Sigmoid colon (tissue), 7 donors: ENCODE data around the gene PROX2. TPM values are rescaled to one million over a fixed set of nuclear protein-coding genes. Genes with fewer than 3 reads are reported as not detected.

Experiments used
- DNase-seq: peaks from one replicate; pipeline ENCODE4 v3.0.0-alpha.2; 2019
- H3K27ac ChIP-seq, 4 donors: fragments of 200-600 bp; sonication (generic); one replicate each; pipeline ENCODE4 v1.5.1; 2016 to 2019; ENCODE audit warnings: mild to moderate bottlenecking in 1 of 4
- H3K27me3 ChIP-seq, 3 donors: fragments of 200-600 bp; sonication (generic); one replicate each; pipeline ENCODE4 v1.5.1; 2019; ENCODE audit warnings: mild to moderate bottlenecking in 1 of 3
- H3K36me3 ChIP-seq, 4 donors: fragments of 200-600 bp; sonication (generic); one replicate each; pipeline ENCODE4 v1.5.1; 2016 to 2019
- H3K4me1 ChIP-seq, 4 donors: fragments of 200-600 bp; sonication (generic); one replicate each; pipeline ENCODE4 v1.5.1; 2017 to 2019
- H3K4me3 ChIP-seq, 4 donors: fragments of 200-600 bp; sonication (generic); one replicate each; pipeline ENCODE4 v1.5.1; 2017 to 2019; ENCODE audit warnings: mild to moderate bottlenecking in 2 of 4, moderate library complexity in 1 of 4
- H3K9me3 ChIP-seq, 4 donors: fragments of 200-600 bp in 3 of 4; sonication (generic) in 3 of 4; one replicate each; pipeline versions ENCODE4 v1.5.1 to v1.6.1; 2013 to 2019
- EP300 ChIP-seq, 4 donors: sonication (generic); formaldehyde crosslinking; IDR thresholded peaks; one replicate each; pipeline ENCODE4 v1.6.1; 2017; ENCODE audit warnings: antibody characterized with exemption in 4 of 4
- POLR2A ChIP-seq, 2 donors: fragments of 450-650 bp; IDR thresholded peaks; one replicate each; pipeline ENCODE4 v1.6.1; 2016; ENCODE audit warnings: antibody characterized with exemption in 2 of 2, mild to moderate bottlenecking in 2 of 2, moderate library complexity in 2 of 2
- POLR2AphosphoS5 ChIP-seq, 4 donors: sonication (generic); formaldehyde crosslinking; IDR thresholded peaks; one replicate each; pipeline ENCODE4 v1.6.1; 2017; ENCODE audit warnings: antibody characterized with exemption in 4 of 4
- WGBS, 2 donors: extraction: QIAGEN DNeasy Blood & Tissue Kit; methylation state at CpG; one replicate each; pipeline ENCODE4 v1.1.7; 2013; 5-methylcytosine and 5-hydroxymethylcytosine counted together
- intact Hi-C: fragments of 100-400 bp; cut with DNase I; formaldehyde crosslinking; loops from one replicate; pipeline ENCODE4 v1.15.1; 2023
- polyA plus RNA-seq, 3 donors: library from polyadenylated mRNA; stranded (reverse); fragments of 200-250 nt; gene quantifications; one replicate each; pipeline ENCODE4 v1.2.3, GENCODE V29; 2013
- total RNA-seq, 4 donors: library from RNA; depleted of rRNA; stranded (reverse); fragments of >200 nt; gene quantifications; one replicate each; pipeline ENCODE4 v1.1.0, GENCODE V29; 2016
- TF ChIP-seq, protein P1 (sequence below), 4 experiments: fragments of 450-650 bp in 3 of 4; fragments of 200-600 bp in 1 of 4; IDR thresholded peaks; one replicate each; pipeline ENCODE4 v1.5.1; 2016 to 2019; ENCODE audit warnings: antibody characterized with exemption in 4 of 4, mild to moderate bottlenecking in 3 of 4, moderate library complexity in 2 of 4
- donor health status: healthy with polysubstance abuse.
- donor health status: Bipolar disorder and iron deficiency.
- donor health status: healthy.

PROX2 gene
- total and polyA plus RNA-seq, 7 donors = 0.01 to 0.16 TPM; not detected in 5

DNA sequence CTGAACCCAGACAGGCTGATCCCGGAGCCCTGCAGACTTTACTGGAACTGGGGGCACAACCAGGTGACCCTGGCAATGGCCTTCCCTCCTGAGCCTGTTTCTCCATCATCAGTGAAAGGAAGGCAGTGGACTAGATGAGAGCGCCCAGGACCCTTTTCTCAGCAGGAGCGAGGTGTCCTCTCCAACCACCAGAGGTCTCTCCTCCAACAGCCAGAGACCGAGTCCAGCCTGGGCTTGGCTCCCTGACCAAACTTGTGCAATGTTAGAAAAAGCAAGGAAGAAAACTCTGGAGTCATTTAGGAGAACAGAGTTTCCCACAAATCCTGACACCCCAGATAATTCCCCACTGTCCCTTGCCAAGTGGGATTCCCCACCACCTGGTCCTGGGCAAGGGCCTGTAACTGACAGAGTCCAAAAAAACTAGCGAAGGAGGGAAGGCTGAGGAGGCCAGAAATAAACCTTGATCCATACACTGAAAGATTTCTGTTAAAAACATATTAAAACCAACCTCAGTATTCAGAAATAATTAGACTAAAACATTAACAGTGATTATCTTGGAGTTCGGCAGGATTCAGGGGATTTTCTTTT lies 38.1 kb upstream of the PROX2 start:
- no peak overlapping the region for H3K4me3 ChIP-seq
- peaks cover 0 to 3% (median 0%) of the 10 kb centered on the region in 4 donors for H3K36me3 ChIP-seq
- H3K9me3 ChIP-seq = no peaks in the 10 kb centered on the region
- TF ChIP-seq, protein P1, sequence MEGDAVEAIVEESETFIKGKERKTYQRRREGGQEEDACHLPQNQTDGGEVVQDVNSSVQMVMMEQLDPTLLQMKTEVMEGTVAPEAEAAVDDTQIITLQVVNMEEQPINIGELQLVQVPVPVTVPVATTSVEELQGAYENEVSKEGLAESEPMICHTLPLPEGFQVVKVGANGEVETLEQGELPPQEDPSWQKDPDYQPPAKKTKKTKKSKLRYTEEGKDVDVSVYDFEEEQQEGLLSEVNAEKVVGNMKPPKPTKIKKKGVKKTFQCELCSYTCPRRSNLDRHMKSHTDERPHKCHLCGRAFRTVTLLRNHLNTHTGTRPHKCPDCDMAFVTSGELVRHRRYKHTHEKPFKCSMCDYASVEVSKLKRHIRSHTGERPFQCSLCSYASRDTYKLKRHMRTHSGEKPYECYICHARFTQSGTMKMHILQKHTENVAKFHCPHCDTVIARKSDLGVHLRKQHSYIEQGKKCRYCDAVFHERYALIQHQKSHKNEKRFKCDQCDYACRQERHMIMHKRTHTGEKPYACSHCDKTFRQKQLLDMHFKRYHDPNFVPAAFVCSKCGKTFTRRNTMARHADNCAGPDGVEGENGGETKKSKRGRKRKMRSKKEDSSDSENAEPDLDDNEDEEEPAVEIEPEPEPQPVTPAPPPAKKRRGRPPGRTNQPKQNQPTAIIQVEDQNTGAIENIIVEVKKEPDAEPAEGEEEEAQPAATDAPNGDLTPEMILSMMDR (IDR thresholded peaks at IDR 0.05) = peak in 3 of 4 experiments; percentile 44 to 51 (median 46)
- TF ChIP-seq EP300 (IDR thresholded peaks at IDR 0.05) (no peak), POLR2AphosphoS5 (IDR thresholded peaks at IDR 0.05) (peak in 1 of 4 donors; percentile 10)
- H3K27ac ChIP-seq = peak overlapping the region; percentile 33 to 60 (median 44)
- peaks cover 0 to 19% (median 5%) of the 10 kb centered on the region in 4 donors for H3K4me1 ChIP-seq
- H3K27me3 ChIP-seq = no peaks in the 10 kb centered on the region
- DNase-seq = peak; percentile 90
- intact Hi-C loops = no loop called here
- 54 to 62% methylated on average over 6 of the region's 6 CpGs for WGBS, 2 donors

DNA sequence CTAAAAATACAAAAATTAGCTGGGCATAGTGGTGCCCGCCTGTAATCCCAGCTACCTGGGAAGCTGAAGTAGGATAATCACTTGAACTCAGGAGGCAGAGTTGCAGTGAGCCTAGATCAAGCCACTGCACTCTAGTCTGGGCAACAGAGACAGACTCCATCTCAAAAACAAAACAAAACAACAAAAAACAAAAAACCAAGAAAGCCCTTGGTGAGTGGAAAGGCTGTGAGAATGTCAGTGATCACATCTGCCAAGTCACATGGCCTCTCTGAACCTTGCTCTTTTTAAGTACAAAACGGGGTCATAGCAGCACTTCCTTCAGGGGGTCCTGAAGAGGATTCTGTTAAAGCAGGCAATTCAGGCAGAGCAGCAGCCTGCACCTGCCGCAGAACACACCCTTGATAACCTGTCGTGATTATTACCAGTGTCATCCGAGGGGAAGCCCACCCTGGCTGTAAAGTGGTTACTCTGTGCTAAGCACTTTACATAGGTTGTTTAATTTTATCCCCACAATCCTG lies 37.5 kb upstream of the PROX2 start:
- H3K9me3 ChIP-seq = no peaks in the 10 kb centered on the region
- H3K36me3 ChIP-seq = no peaks in the 10 kb centered on the region
- no peaks in the 10 kb centered on the region for H3K27me3 ChIP-seq
- TF ChIP-seq POLR2AphosphoS5 (IDR thresholded peaks at IDR 0.05) (no peak), POLR2A (IDR thresholded peaks at IDR 0.05) (no peak), EP300 (IDR thresholded peaks at IDR 0.05) (no peak)
- TF ChIP-seq, protein P1 (IDR thresholded peaks at IDR 0.05) = no peak
- H3K27ac ChIP-seq = peak overlapping the region in 1 of 4 donors; percentile 9
- peaks cover 0 to 19% (median 5%) of the 10 kb centered on the region in 4 donors for H3K4me1 ChIP-seq
- DNase-seq = no peak
- 52 to 70% methylated on average over 5 of the region's 5 CpGs for WGBS, 2 donors
- intact Hi-C loops = no loop called here
- H3K4me3 ChIP-seq = no peak overlapping the region

DNA sequence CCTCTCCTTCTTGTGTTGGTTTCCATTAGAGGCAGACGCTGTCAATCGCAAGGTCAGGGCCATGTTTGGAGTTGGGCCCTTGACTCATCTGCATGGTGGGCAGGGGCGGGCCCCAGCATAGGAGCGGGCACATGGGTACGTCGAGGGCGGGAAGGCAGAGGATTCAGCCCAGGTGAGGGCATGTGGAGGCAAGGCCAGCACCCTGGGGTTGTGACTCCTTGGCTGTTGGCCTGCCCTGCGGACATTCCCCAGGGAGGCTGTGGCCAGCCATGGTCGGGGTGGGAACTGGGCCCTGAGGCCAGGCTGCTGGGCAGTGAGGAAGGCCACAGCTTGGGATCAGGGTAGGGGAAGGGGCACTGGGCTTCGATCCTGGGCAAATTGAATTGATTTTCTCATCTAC lies 36.9 kb upstream of the PROX2 start:
- WGBS, 2 donors = 96% methylated on average over 10 of the region's 10 CpGs
- no peak for DNase-seq
- H3K4me1 ChIP-seq = peaks cover 0 to 18% (median 10%) of the 10 kb centered on the region in 4 donors
- no peaks in the 10 kb centered on the region for H3K27me3 ChIP-seq
- intact Hi-C loops = no loop called here
- no peak overlapping the region for H3K27ac ChIP-seq
- TF ChIP-seq, protein P1 (IDR thresholded peaks at IDR 0.05) = no peak
- TF ChIP-seq EP300 (IDR thresholded peaks at IDR 0.05) = no peak
- TF ChIP-seq POLR2A (IDR thresholded peaks at IDR 0.05) = no peak
- TF ChIP-seq POLR2AphosphoS5 (IDR thresholded peaks at IDR 0.05) = no peak
- H3K9me3 ChIP-seq = no peaks in the 10 kb centered on the region
- no peak overlapping the region for H3K4me3 ChIP-seq
- no peaks in the 10 kb centered on the region for H3K36me3 ChIP-seq

DNA sequence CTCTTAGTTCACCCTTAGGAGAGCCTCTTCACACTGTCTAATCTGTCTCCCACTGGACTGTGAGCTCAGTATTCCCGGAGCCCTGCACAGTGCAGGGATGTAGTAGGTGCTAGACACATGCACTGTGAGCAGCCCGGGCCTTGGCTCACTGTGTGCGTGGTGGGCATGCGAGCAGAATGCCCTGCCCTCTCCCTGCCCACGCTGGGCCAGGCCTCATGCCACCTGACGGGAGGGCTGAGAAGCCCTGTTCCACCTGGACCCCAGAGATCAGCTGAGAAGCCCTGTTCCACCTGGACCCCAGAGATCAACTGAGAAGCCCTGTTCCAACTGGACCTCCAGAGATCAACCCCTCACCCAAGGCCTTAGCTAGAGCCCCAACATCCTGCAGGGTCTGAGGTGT lies 36.2 kb upstream of the PROX2 start:
- H3K9me3 ChIP-seq = no peaks in the 10 kb centered on the region
- no peak overlapping the region for H3K27ac ChIP-seq
- H3K36me3 ChIP-seq = no peaks in the 10 kb centered on the region
- H3K4me3 ChIP-seq = no peak overlapping the region
- TF ChIP-seq, protein P1 (IDR thresholded peaks at IDR 0.05) = no peak
- TF ChIP-seq EP300 (IDR thresholded peaks at IDR 0.05) = no peak
- no peak for TF ChIP-seq POLR2AphosphoS5 (IDR thresholded peaks at IDR 0.05)
- TF ChIP-seq POLR2A (IDR thresholded peaks at IDR 0.05) = no peak
- no peak for DNase-seq
- 90 to 96% methylated on average over 6 of the region's 6 CpGs for WGBS, 2 donors
- intact Hi-C loops = no loop called here
- no peaks in the 10 kb centered on the region for H3K27me3 ChIP-seq
- peaks cover 0 to 19% (median 14%) of the 10 kb centered on the region in 4 donors for H3K4me1 ChIP-seq
